22Rv1 (cell line): ENCODE results near the gene GJB4.

ENCODE experiments used
- H3K27ac ChIP-seq: fragments of 450-650 bp; 2 replicates; pipeline ENCODE4 v1.5.1; 2017
- CTCF ChIP-seq: fragments of 450-650 bp; IDR thresholded peaks from 2 replicates; pipeline ENCODE4 v1.5.1; 2017; ENCODE audit warnings: mild to moderate bottlenecking
- ZFX ChIP-seq: fragments of 450-650 bp; IDR thresholded peaks from 2 replicates; pipeline ENCODE4 v1.6.1; 2017; ENCODE audit warnings: antibody characterized with exemption, borderline replicate concordance

Gene GJB4

GRCh38 chr1:34746785-34747637 is 12.5 kb upstream of the GJB4 start:
- no peak for TF ChIP-seq ZFX
- no peak for TF ChIP-seq CTCF
- H3K27ac ChIP-seq: no peak overlapping the region

- H3K27ac ChIP-seq: no peak overlapping the region
- TF ChIP-seq ZFX (no peak), CTCF (no peak)
Observed at GRCh38 chr1:34747638-34747941, 11.9 kb upstream of the GJB4 start.

GRCh38 chr1:34749992-34750391 is 9.5 kb upstream of the GJB4 start:
- no peak overlapping the region for H3K27ac ChIP-seq
- TF ChIP-seq ZFX (no peak), CTCF (no peak)

- H3K27ac ChIP-seq: no peak overlapping the region
- no peak for TF ChIP-seq ZFX
- TF ChIP-seq CTCF: no peak
Observed at GRCh38 chr1:34750610-34751009, 8.9 kb upstream of the GJB4 start.

GRCh38 chr1:34753163-34753562 is 6.4 kb upstream of the GJB4 start:
- TF ChIP-seq CTCF: no peak
- TF ChIP-seq ZFX: no peak
- H3K27ac ChIP-seq: no peak overlapping the region

GRCh38 chr1:34754964-34755637 is 4.4 kb upstream of the GJB4 start, which contains the start of gene GJB5:
TSS of gene GJB5 (plus strand) at chr1:34755047. CDS start at chr1:34757331, 2,284 bp downstream.
- TF ChIP-seq ZFX (no peak), CTCF (no peak)
- no peak within 1 kb of the TSS for H3K27ac ChIP-seq

GRCh38 chr1:34755961-34756360 is 3.6 kb upstream of the GJB4 start:
- no peak for TF ChIP-seq CTCF
- TF ChIP-seq ZFX: no peak
- H3K27ac ChIP-seq: no peak overlapping the region
